GM23338 (cell line): ENCODE measurements around the gene IGF1R.

Experiments used
- CREB1 ChIP-seq: fragments of 250-450 bp; sonication (Bioruptor Pico); IDR thresholded peaks from 2 replicates; pipeline ENCODE4 v1.5.0; 2020; ENCODE audit warnings: low read depth, mild to moderate bottlenecking, moderate library complexity
- CTCF ChIP-seq, 2 experiments: fragments of 200-600 bp in 1 of 2; sonication (generic) in 1 of 2; conservative IDR thresholded peaks; 2 replicates each; pipeline versions ENCODE4 v1.5.1 to v1.6.1; 2016 to 2017; ENCODE audit warnings: antibody characterized with exemption in 2 of 2, low read depth in 2 of 2, mild to moderate bottlenecking in 2 of 2, moderate library complexity in 1 of 2
- EZH2 ChIP-seq: fragments of 200-600 bp; sonication (generic); IDR thresholded peaks from one replicate; pipeline ENCODE4 v1.8.0; 2017; ENCODE audit warnings: antibody characterized with exemption, mild to moderate bottlenecking, low read depth; ENCODE audit not compliant: unreplicated experiment
- EZH2phosphoT487 ChIP-seq: fragments of 200-600 bp; sonication (generic); IDR thresholded peaks from one replicate; pipeline ENCODE4 v1.8.1; 2018; ENCODE audit warnings: antibody characterized with exemption; ENCODE audit not compliant: unreplicated experiment
- NANOG ChIP-seq: IDR thresholded peaks from 2 replicates; pipeline ENCODE4 v1.6.1; 2016; ENCODE audit warnings: antibody characterized with exemption, borderline replicate concordance
- POLR2AphosphoS5 ChIP-seq: IDR thresholded peaks from 2 replicates; pipeline ENCODE4 v1.6.1; 2016; ENCODE audit warnings: antibody characterized with exemption, low read depth
- REST ChIP-seq: IDR thresholded peaks from one replicate; pipeline ENCODE4 v1.6.1; 2018; ENCODE audit warnings: antibody characterized with exemption; ENCODE audit not compliant: unreplicated experiment
- STAT1 ChIP-seq: IDR thresholded peaks from one replicate; pipeline ENCODE4 v1.6.1; 2016; ENCODE audit warnings: antibody characterized with exemption; ENCODE audit not compliant: unreplicated experiment
- TF ChIP-seq, protein P1 (sequence below): IDR thresholded peaks from 2 replicates; pipeline ENCODE4 v1.6.1; 2016; ENCODE audit warnings: antibody characterized with exemption

GRCh38 chr15:98678484-98678883, 30.1 kb downstream of the IGF1R start:
- TF ChIP-seq CTCF (conservative IDR thresholded peaks at IDR 0.05; ENCODE audit: low read depth in 2 of 2) (no peak), STAT1 (no peak), POLR2AphosphoS5 (no peak), CREB1 (CRISPR knock-in tag) (no peak), NANOG (no peak), EZH2phosphoT487 (no peak), EZH2 (no peak), REST (no peak)
- TF ChIP-seq, protein P1, sequence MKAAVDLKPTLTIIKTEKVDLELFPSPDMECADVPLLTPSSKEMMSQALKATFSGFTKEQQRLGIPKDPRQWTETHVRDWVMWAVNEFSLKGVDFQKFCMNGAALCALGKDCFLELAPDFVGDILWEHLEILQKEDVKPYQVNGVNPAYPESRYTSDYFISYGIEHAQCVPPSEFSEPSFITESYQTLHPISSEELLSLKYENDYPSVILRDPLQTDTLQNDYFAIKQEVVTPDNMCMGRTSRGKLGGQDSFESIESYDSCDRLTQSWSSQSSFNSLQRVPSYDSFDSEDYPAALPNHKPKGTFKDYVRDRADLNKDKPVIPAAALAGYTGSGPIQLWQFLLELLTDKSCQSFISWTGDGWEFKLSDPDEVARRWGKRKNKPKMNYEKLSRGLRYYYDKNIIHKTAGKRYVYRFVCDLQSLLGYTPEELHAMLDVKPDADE = no peak
